ENCODE measurements around the gene GBP1.

Gene GBP1

DNA sequence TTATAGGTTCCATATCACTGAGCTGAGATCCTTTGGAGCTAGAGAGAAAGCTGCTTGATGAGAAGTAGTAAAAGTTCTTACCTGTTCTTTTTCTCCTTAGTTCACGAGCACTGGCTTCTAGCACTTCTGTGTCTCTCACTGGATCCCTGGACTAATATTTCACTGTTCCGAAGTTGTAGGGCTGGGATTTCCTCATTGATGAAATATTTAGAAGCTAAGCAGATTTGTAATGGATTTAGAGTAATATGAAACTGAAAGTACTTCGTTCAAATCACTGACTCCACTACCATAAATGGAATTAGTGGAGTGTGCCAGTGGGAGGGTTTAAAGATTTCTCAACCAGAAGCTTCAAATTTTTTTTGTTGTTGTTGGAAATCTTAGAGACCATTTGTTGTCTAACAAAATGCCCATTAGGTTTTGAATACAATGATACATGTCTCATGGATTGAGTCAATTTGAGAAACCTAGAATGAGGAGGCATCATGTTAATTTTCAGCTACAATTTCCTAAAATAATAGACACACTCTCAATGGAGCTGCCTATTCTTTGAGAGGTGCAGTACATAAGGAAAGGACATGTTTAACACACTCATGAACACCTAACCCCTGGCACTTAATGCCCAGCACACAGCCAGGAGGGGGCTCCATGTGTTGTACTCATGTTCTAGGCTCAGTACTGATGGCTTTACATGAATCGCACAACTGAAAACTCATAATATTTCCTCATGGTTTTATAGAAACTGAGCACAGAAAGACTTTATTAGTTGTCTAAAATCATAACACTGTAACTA lies at the start of gene GBP1:
GBP1 (minus strand) TSS at position 130 of the 790 bp plus-strand sequence. CDS start 1,974 bp downstream, outside the sequence.
- Mint-ChIP-seq H3K4me1 (ENCODE audit: low read depth) (peaks cover 21% of the 10 kb centered on the region), H3K9me3 (no peaks in the 10 kb centered on the region), H3K36me3 (ENCODE audit: low read depth) (peaks cover 2% of the 10 kb centered on the region), H3K27me3 (no peaks in the 10 kb centered on the region), H3K27ac (peak within 1 kb of the TSS; percentile 76), H3K4me3 (peak within 1 kb of the TSS; percentile 72)
- intact Hi-C loops (cut with micrococcal nuclease), result no loop called here

DNA sequence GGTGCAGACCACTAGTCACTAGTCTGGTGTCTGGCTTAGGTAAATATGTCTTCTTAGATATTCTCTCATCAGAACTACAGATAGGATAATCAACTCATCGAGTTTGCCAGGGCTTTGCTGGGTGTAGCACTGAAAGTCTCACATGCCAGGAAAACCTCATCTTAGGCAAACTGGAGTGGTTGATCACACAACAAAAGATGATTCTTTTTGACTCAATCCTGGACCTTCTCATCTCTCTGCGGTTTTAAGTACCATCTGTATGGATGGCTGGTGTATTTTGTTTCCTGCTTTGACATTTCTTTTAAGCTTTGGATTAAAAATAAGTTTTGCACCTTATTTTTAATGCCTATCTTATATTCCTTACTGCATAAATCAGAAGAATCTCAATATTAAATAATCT lies 49.7 kb upstream of the GBP1 start:
- Mint-ChIP-seq H3K4me1 (ENCODE audit: low read depth) (no peaks in the 10 kb centered on the region), H3K4me3 (no peak overlapping the region), H3K27ac (no peak overlapping the region), H3K36me3 (ENCODE audit: low read depth) (peaks cover 52% of the 10 kb centered on the region), H3K27me3 (no peaks in the 10 kb centered on the region), H3K9me3 (no peaks in the 10 kb centered on the region)
- intact Hi-C loops (cut with micrococcal nuclease), result no loop called here

DNA sequence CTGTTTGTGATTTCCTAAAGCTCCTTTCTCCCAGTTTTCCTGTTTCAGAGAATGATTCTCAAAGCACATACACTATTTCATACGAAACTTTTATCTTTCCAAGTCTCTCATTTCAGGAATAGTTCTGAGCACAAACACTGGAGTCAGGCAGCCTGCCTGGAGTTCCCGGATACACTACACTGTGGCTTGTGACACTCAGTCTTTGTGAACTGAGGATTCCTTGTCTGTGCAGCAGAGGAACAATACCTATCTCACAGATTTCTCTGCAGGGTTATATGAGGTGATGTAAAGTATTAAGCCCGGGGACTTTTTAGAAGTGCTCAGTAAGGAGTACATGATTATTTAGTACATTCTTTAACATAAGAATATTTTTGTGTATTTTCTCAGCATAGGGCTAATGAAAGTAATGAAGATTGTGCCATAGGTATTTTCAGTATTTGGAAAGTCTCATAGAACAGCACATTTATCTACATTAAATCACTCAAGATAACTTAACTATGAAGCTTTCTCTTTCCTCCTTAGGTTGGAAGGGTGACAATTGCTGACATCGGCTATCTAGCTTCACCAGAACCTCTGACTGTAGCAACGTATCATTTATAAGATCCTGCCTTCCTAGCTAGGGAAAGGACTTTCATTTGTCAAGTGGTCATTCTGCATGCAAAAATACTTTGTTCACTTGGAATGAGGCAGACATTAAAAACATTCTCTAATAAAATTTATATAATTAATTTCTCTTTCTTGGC lies 48.0 kb upstream of the GBP1 start:
- Mint-ChIP-seq H3K4me1 (ENCODE audit: low read depth) (no peaks in the 10 kb centered on the region), H3K27me3 (no peaks in the 10 kb centered on the region), H3K27ac (no peak overlapping the region), H3K36me3 (ENCODE audit: low read depth) (peaks cover 68% of the 10 kb centered on the region), H3K9me3 (no peaks in the 10 kb centered on the region), H3K4me3 (no peak overlapping the region)
- intact Hi-C loops (cut with micrococcal nuclease), result no loop called here

DNA sequence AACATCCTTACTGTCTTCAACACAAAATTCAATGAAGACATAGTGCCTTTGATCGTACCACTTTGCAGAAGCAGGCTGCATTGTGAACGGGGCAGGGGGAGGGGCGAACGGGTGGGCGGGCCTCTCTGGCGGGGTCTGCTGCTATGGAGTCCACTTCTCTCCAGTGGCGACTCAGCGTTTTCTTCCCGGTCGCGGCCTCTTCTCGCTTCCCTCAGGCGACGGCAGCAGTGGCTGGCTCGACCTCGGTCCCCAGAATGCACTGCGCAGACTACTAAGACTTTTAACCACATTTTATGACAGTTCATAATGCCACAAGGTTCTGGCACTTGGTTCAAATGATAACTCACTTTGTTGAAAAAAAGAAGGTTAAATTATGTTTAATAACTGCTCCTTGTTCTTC lies 39.7 kb upstream of the GBP1 start:
- Mint-ChIP-seq H3K9me3 (no peaks in the 10 kb centered on the region), H3K4me3 (no peak overlapping the region), H3K27ac (no peak overlapping the region), H3K36me3 (ENCODE audit: low read depth) (peaks cover 55% of the 10 kb centered on the region), H3K27me3 (peaks cover 2% of the 10 kb centered on the region), H3K4me1 (ENCODE audit: low read depth) (no peaks in the 10 kb centered on the region)
- intact Hi-C loops (cut with micrococcal nuclease), result no loop called here

DNA sequence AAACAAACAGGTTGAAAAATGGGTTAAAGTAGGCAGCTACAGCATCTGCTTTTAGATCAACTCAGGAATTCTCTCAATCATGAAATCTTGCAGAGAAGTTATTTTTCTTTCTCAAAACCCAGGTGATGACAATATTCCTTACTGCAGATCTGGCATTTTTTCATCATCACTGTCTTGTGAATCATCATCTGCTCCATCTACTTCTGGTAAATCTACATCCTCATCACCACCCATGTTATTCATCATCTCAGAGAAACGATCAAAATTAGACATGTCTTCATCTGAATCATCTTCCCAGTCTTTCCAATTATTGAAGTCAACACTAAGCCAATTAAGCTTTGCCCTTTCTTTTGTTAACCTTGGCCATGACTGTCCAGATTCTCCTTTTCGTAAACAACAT lies 39.1 kb upstream of the GBP1 start:
- Mint-ChIP-seq H3K9me3 (no peaks in the 10 kb centered on the region), H3K27me3 (peaks cover 2% of the 10 kb centered on the region), H3K4me3 (no peak overlapping the region), H3K27ac (no peak overlapping the region), H3K4me1 (ENCODE audit: low read depth) (peaks cover 3% of the 10 kb centered on the region), H3K36me3 (ENCODE audit: low read depth) (peaks cover 50% of the 10 kb centered on the region)
- intact Hi-C loops (cut with micrococcal nuclease), result no loop called here

DNA sequence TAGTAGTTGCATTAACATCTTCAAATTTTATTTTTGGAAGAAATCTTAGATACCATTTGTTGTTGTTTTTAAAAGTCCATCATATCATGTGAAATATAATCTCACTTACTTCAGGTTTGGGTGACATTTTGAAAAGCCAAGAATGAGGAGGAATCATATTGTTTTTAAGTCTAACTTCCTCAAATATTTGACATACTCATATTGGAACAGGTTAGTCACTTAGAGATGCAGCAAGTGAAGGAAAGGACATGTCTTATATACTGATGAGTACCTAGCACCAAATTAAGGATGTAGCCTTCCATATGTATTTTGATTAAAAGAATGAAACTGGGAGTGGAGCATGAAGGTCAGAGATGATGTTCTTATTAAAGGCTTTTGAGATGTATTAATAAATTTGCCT lies 37.0 kb upstream of the GBP1 start:
- peaks cover 28% of the 10 kb centered on the region for H3K36me3 Mint-ChIP-seq (ENCODE audit: low read depth)
- no peak overlapping the region for H3K27ac Mint-ChIP-seq
- H3K4me1 Mint-ChIP-seq (ENCODE audit: low read depth), result peaks cover 6% of the 10 kb centered on the region
- no peak overlapping the region for H3K4me3 Mint-ChIP-seq
- peaks cover 2% of the 10 kb centered on the region for H3K27me3 Mint-ChIP-seq
- H3K9me3 Mint-ChIP-seq, result peaks cover 12% of the 10 kb centered on the region
- intact Hi-C loops (cut with micrococcal nuclease), result no loop called here

GRCh38 chr1:89100412-89100811 lies 35.4 kb upstream of the GBP1 start:
- no peak overlapping the region for H3K4me3 Mint-ChIP-seq
- intact Hi-C loops (cut with micrococcal nuclease), result no loop called here
- H3K4me1 Mint-ChIP-seq (ENCODE audit: low read depth), result peaks cover 6% of the 10 kb centered on the region
- H3K9me3 Mint-ChIP-seq, result peaks cover 23% of the 10 kb centered on the region
- peaks cover 2% of the 10 kb centered on the region for H3K27me3 Mint-ChIP-seq
- H3K27ac Mint-ChIP-seq, result no peak overlapping the region
- peaks cover 12% of the 10 kb centered on the region for H3K36me3 Mint-ChIP-seq (ENCODE audit: low read depth)

DNA sequence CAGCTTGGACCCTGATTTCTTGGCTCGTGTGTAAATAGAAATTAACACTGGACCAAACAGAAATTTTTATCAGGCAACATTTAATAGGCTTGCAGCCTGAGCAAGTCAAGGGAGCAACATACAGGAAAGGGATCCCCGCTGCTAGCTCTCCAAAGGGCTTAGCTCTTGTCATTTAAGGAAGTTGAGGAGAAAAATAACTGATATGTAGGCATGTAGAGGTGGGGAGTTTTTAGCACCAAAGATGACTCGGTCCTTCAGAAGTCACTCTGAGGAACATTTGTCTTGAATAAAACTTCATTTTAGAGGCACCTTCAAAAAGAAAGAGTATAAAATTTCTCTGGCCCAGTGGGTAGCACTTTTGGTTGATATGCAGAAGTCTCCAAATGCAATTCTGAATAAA lies 33.8 kb upstream of the GBP1 start:
- intact Hi-C loops (cut with micrococcal nuclease), result no loop called here
- Mint-ChIP-seq H3K27ac (no peak overlapping the region), H3K4me1 (ENCODE audit: low read depth) (peaks cover 6% of the 10 kb centered on the region), H3K27me3 (peaks cover 2% of the 10 kb centered on the region), H3K4me3 (no peak overlapping the region), H3K9me3 (peaks cover 23% of the 10 kb centered on the region), H3K36me3 (ENCODE audit: low read depth) (no peaks in the 10 kb centered on the region)

DNA sequence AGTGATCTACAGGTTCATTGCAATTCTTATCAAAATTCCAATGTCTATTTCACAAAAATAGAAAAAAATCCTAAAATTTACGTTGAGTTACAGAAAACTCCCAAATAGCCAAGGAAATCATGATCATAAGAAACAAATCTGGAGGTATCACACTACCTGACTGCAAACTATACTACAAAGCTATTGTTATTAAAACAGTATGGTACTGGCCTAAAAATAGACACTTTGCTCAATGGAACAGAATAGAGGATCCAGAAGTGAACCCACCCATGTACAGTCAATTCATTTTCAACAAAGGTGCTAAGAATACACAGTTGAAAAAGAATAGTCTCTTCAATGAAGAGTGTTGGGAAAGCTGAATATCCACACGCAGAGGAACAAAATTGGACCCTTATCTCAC lies 30.7 kb upstream of the GBP1 start:
- peaks cover 2% of the 10 kb centered on the region for H3K27me3 Mint-ChIP-seq
- peaks cover 23% of the 10 kb centered on the region for H3K9me3 Mint-ChIP-seq
- H3K27ac Mint-ChIP-seq, result no peak overlapping the region
- no peak overlapping the region for H3K4me3 Mint-ChIP-seq
- no peaks in the 10 kb centered on the region for H3K36me3 Mint-ChIP-seq (ENCODE audit: low read depth)
- intact Hi-C loops (cut with micrococcal nuclease), result no loop called here
- peaks cover 6% of the 10 kb centered on the region for H3K4me1 Mint-ChIP-seq (ENCODE audit: low read depth)

- intact Hi-C loops (cut with micrococcal nuclease), result loop anchor here (5.0 kb wide), 1 partner anchor 93 kb away; no protein-coding TSS in a partner anchor
- no peaks in the 10 kb centered on the region for H3K27me3 Mint-ChIP-seq
- H3K4me3 Mint-ChIP-seq, result no peak overlapping the region
- no peaks in the 10 kb centered on the region for H3K9me3 Mint-ChIP-seq
- H3K27ac Mint-ChIP-seq, result no peak overlapping the region
- no peaks in the 10 kb centered on the region for H3K36me3 Mint-ChIP-seq (ENCODE audit: low read depth)
- H3K4me1 Mint-ChIP-seq (ENCODE audit: low read depth), result peaks cover 5% of the 10 kb centered on the region
Measured at GRCh38 chr1:89089962-89090361, 25.0 kb upstream of the GBP1 start.

DNA sequence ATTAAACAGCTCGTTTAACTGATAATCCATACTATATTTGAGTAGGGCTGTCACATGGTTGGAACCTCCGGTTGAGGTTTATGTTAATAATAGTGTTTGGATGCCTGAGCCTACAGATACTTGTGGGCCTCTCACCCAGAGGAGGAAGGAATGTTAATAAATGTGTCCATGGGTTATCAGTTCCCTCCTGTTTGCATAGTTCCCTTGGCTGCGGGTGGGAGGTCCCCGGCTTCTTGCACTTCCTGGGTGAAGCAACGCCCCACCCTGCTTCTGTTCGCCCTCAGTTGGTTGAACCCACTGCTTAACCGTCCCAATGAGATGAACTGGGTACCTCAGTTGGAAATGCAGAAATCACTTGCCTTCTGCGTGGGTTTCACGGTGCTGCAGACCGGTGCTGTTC lies 23.6 kb upstream of the GBP1 start:
- Mint-ChIP-seq H3K27ac (no peak overlapping the region), H3K9me3 (no peaks in the 10 kb centered on the region), H3K36me3 (ENCODE audit: low read depth) (no peaks in the 10 kb centered on the region), H3K4me3 (no peak overlapping the region), H3K27me3 (no peaks in the 10 kb centered on the region), H3K4me1 (ENCODE audit: low read depth) (peaks cover 11% of the 10 kb centered on the region)
- intact Hi-C loops (cut with micrococcal nuclease), result loop anchor here (5.0 kb wide), 1 partner anchor 91 kb away; no protein-coding TSS in a partner anchor

DNA sequence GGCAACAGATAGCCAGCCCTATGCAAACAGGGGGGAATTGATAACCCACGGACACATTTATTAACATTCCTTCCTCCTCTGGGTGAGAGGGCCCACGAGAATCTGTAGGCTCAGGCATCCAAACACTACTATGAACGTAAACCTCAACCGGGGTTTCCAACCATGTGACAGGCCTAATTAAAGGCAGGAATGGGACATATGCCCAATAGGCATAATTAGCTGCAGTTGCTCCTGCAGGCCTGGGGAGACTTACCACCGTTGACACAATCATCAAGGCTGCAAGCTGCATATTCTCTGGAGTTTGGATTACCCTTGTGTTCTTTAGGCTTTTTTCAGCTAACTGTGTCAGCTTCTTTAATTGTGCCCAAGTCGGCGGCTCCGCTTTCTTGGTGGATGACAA lies 22.2 kb upstream of the GBP1 start:
- Mint-ChIP-seq H3K9me3 (no peaks in the 10 kb centered on the region), H3K27me3 (no peaks in the 10 kb centered on the region), H3K4me3 (no peak overlapping the region), H3K27ac (no peak overlapping the region), H3K36me3 (ENCODE audit: low read depth) (no peaks in the 10 kb centered on the region), H3K4me1 (ENCODE audit: low read depth) (peaks cover 11% of the 10 kb centered on the region)
- intact Hi-C loops (cut with micrococcal nuclease), result loop anchor here (2.0 to 5.0 kb wide), 2 partner anchors 90 to 368 kb away; no protein-coding TSS in a partner anchor

DNA sequence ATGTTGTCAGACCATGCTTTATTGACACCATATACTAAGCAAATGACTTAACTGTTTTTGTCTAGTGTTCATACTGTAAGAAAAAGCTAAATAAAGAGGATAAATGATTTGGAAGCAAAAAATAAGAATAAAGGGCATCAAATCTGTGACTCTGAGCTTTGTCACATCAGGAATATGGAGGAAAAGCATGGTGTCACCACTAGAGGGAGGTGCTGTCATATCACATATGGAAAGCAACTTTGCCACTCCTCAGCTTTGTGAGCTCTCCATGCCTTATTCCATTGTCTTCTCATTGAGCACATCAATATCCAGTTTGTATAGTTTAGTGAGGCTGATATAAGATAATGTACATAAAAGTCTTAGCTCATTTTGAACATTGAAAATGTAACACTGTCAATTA lies 20.8 kb upstream of the GBP1 start:
- no peak overlapping the region for H3K4me3 Mint-ChIP-seq
- H3K36me3 Mint-ChIP-seq (ENCODE audit: low read depth), result no peaks in the 10 kb centered on the region
- no peaks in the 10 kb centered on the region for H3K27me3 Mint-ChIP-seq
- intact Hi-C loops (cut with micrococcal nuclease), result loop anchor here (1.0 to 5.0 kb wide), 3 partner anchors 88 to 369 kb away; no protein-coding TSS in a partner anchor
- no peak overlapping the region for H3K27ac Mint-ChIP-seq
- peaks cover 18% of the 10 kb centered on the region for H3K4me1 Mint-ChIP-seq (ENCODE audit: low read depth)
- no peaks in the 10 kb centered on the region for H3K9me3 Mint-ChIP-seq

DNA sequence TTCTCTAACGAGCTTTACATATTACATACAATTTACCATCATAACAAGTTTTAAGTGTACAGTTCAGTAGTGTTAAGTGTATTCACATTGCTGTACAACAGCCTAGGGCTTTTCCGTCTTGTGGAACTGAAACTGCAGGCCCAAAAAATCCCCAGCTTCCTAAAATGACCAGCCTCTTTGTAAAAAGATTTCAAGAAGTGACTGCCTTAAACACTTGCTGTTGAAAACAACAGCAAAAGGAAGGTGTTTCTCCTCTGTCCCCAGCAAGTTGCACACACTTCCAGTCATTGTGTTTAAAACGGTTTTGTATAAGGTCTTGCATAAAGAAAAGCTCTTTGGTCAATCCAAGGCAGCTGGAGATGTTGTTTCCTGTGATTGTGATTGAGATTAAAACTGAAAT lies 16.0 kb upstream of the GBP1 start:
- H3K27ac Mint-ChIP-seq, result peak overlapping the region; percentile 70
- intact Hi-C loops (cut with micrococcal nuclease), result no loop called here

More for the DNA sequence above, 16.0 kb upstream of the GBP1 start:
- H3K9me3 Mint-ChIP-seq, result peaks cover 17% of the 10 kb centered on the region
- H3K27me3 Mint-ChIP-seq, result no peaks in the 10 kb centered on the region
- peaks cover 6% of the 10 kb centered on the region for H3K36me3 Mint-ChIP-seq (ENCODE audit: low read depth)
- H3K4me3 Mint-ChIP-seq, result no peak overlapping the region
- H3K4me1 Mint-ChIP-seq (ENCODE audit: low read depth), result peaks cover 17% of the 10 kb centered on the region
